Brain microvascular endothelial cell (primary cell): ENCODE data around the gene RAPGEF2.

Source experiments
- DNase-seq: peaks from one replicate; pipeline ENCODE4 v3.0.0-alpha.2; 2020
- H3K27ac ChIP-seq: fragments of 250-450 bp; sonication (Bioruptor Pico); 2 replicates; pipeline ENCODE4 v1.5.1; 2020; ENCODE audit warnings: mild to moderate bottlenecking, moderate library complexity
- H3K27me3 ChIP-seq: fragments of 250-450 bp; sonication (Bioruptor Pico); replicated peaks from 2 replicates; pipeline ENCODE4 v1.5.1; 2020; ENCODE audit warnings: mild to moderate bottlenecking
- H3K36me3 ChIP-seq: fragments of 250-450 bp; sonication (Bioruptor Pico); replicated peaks from 2 replicates; pipeline ENCODE4 v1.5.1; 2020; ENCODE audit warnings: mild to moderate bottlenecking
- H3K4me3 ChIP-seq: 2 replicates; pipeline ENCODE4 v1.5.1; 2011; ENCODE audit warnings: low read depth, mild to moderate bottlenecking, control low read depth, low read length, moderate library complexity
- CTCF ChIP-seq: IDR thresholded peaks from 2 replicates; pipeline ENCODE4 v1.5.1; 2011; ENCODE audit warnings: low read depth, mild to moderate bottlenecking, moderate library complexity, low read length, control low read depth, inconsistent platforms; ENCODE audit errors: missing control alignments
- in situ Hi-C: cut with HindIII; loops from 2 replicates; pipeline ENCODE4 v1.10.0; 2017; ENCODE audit warnings: low sequenced_read_pairs, low pct_ligation_motif_present

Gene RAPGEF2

GRCh38 chr4:159121371-159121770 lies 18.5 kb downstream of the RAPGEF2 start:
- no peak for DNase-seq
- Histone ChIP-seq H3K27me3 (no peaks in the 10 kb centered on the region), H3K27ac (no peak overlapping the region), H3K4me3 (no peak overlapping the region), H3K36me3 (no peaks in the 10 kb centered on the region)
- TF ChIP-seq CTCF: no peak
- in situ Hi-C loops: no loop called here

GRCh38 chr4:159126716-159127115 lies 23.8 kb downstream of the RAPGEF2 start:
- in situ Hi-C loops: no loop called here
- no peaks in the 10 kb centered on the region for H3K36me3 ChIP-seq
- H3K4me3 ChIP-seq: no peak overlapping the region
- TF ChIP-seq CTCF: no peak
- H3K27me3 ChIP-seq: no peaks in the 10 kb centered on the region
- no peak overlapping the region for H3K27ac ChIP-seq
- DNase-seq: no peak

- TF ChIP-seq CTCF: no peak
- Histone ChIP-seq H3K4me3 (no peak overlapping the region), H3K36me3 (no peaks in the 10 kb centered on the region), H3K27me3 (no peaks in the 10 kb centered on the region), H3K27ac (no peak overlapping the region)
- no peak for DNase-seq
- in situ Hi-C loops: no loop called here
Measured at GRCh38 chr4:159127745-159128518, 25.1 kb downstream of the RAPGEF2 start.

GRCh38 chr4:159129814-159130550 lies 27.1 kb downstream of the RAPGEF2 start:
- no peak for TF ChIP-seq CTCF
- Histone ChIP-seq H3K36me3 (no peaks in the 10 kb centered on the region), H3K27me3 (no peaks in the 10 kb centered on the region), H3K4me3 (no peak overlapping the region), H3K27ac (no peak overlapping the region)
- DNase-seq: no peak
- in situ Hi-C loops: no loop called here

GRCh38 chr4:159131564-159131963 lies 28.7 kb downstream of the RAPGEF2 start:
- Histone ChIP-seq H3K27ac (no peak overlapping the region), H3K27me3 (no peaks in the 10 kb centered on the region), H3K4me3 (no peak overlapping the region), H3K36me3 (no peaks in the 10 kb centered on the region)
- no peak for DNase-seq
- TF ChIP-seq CTCF: no peak
- in situ Hi-C loops: no loop called here
